Measurements from ENCODE around the gene DNAJB4. TPM values are rescaled to one million over a fixed set of nuclear protein-coding genes. Genes with fewer than 3 reads are reported as not detected.

Gene DNAJB4
- total and polyA plus RNA-seq, 2 of the 8 experiments (the other 6 are each of a cell fraction or from before 2014, with no cell fraction given): 6.6 to 21.8 TPM

GRCh38 chr1:77990629-77991204, 14.0 kb upstream of the DNAJB4 start:
- Histone ChIP-seq H3K27me3 (replicated peaks in 1 of 4; ENCODE audit: control insufficient read depth in 3 of 4, extremely low read depth in 1 of 4, insufficient read depth in 3 of 4, low read length in 3 of 4) (no peaks in the 10 kb centered on the region), H3K56ac (replicated peaks; ENCODE audit: insufficient read length, low read depth, low read length) (no peak overlapping the region), H4K8ac (ENCODE audit: extremely low read depth, insufficient read depth, low read length) (no peak overlapping the region), H3K18ac (ENCODE audit: extremely low read depth, low read length) (no peak overlapping the region), H3K23ac (ENCODE audit: insufficient read length) (no peak overlapping the region), H3K36me3 (ENCODE audit: control insufficient read depth in 2 of 4, insufficient read depth in 4 of 4, low read length in 3 of 4) (peaks cover 0 to 13% (median 6%) of the 10 kb centered on the region in 4 experiments; a peak in 5 of 8 replicates), H3K14ac (ENCODE audit: insufficient read length) (no peak overlapping the region), H4K91ac (replicated peaks; ENCODE audit: insufficient read length, low read length) (no peak overlapping the region), H3K27ac (ENCODE audit: low read depth, low read length) (no peak overlapping the region), H2BK15ac (ENCODE audit: low read length) (no peak overlapping the region), H4K5ac (ENCODE audit: insufficient read length, low read depth, low read length) (no peak overlapping the region), H2AK5ac (ENCODE audit: low read depth, low read length) (no peak overlapping the region), H2BK12ac (ENCODE audit: low read depth, low read length) (no peak overlapping the region), H3K4ac (replicated peaks; ENCODE audit: insufficient read length, low read depth, low read length) (no peak overlapping the region), H3K4me3 (ENCODE audit: extremely low read depth in 1 of 4, insufficient read depth in 2 of 4, low read depth in 3 of 4, low read length in 4 of 4) (no peak overlapping the region), H3K23me2 (ENCODE audit: low read depth, low read length) (no peaks in the 10 kb centered on the region), H3K9ac (replicated peaks in 1 of 4; ENCODE audit: extremely low read depth in 1 of 4, low read depth in 3 of 4, low read length in 3 of 4) (no peak overlapping the region), H2BK5ac (ENCODE audit: low read depth, low read length) (no peak overlapping the region), H4K20me1 (replicated peaks in 1 of 2; ENCODE audit: control insufficient read depth in 1 of 2, insufficient read depth in 2 of 2, low read length in 2 of 2) (peaks cover under 1 to 10% of the 10 kb centered on the region in 2 experiments), H3K79me2 (ENCODE audit: control insufficient read depth in 1 of 2, insufficient read depth in 2 of 2, low read length in 2 of 2) (peaks cover 4 to 81% of the 10 kb centered on the region in 2 experiments), H2BK20ac (ENCODE audit: low read length) (no peak overlapping the region), H3K9me3 (ENCODE audit: insufficient read depth in 2 of 2, low read depth in 1 of 2, low read length in 1 of 2) (no peaks in the 10 kb centered on the region), H2BK120ac (replicated peaks; ENCODE audit: low read depth, low read length) (no peak overlapping the region), H3K4me2 (ENCODE audit: insufficient read depth in 1 of 2, low read depth in 2 of 2, low read length in 2 of 2) (no peak overlapping the region), H2AFZ (ENCODE audit: low read length) (no peak overlapping the region), H3K79me1 (ENCODE audit: low read depth, low read length) (peaks cover 7% of the 10 kb centered on the region), H3K4me1 (replicated peaks in 1 of 4; ENCODE audit: control insufficient read depth in 3 of 4, insufficient read depth in 4 of 4, low read length in 3 of 4) (no peaks in the 10 kb centered on the region)
- no peak for DNase-seq (ENCODE audit: low read depth in 1 of 2, low spot score in 2 of 2)
- WGBS, 2 experiments (ENCODE audit: extremely low coverage in 1 of 2, insufficient coverage in 1 of 2, insufficient read length in 1 of 2, insufficient replicate concordance in 2 of 2, low coverage in 1 of 2, low lambda C conversion rate in 2 of 2, missing lambda C conversion rate in 1 of 2): 90% methylated on average over 3 of the region's 3 CpGs; no CpG with 5 or more reads in 1 of the 2 experiments
- ChIA-PET POLR2A (ENCODE audit: partially characterized antibody) (interaction anchor here (1.0 to 5.5 kb wide), 7 partner anchors 10 to 17 kb away, joined by 3 to 33 read pairs (median 9); partner anchors contain the start of genes DNAJB4 and FUBP1), CTCF (ENCODE audit: partially characterized antibody) (interaction anchor here (0.5 to 1.7 kb wide), 6 partner anchors 11 to 402 kb away, joined by 3 to 8 read pairs (median 3); partner anchors contain the start of gene DNAJB4)
- FAIRE-seq: no peak
- TF ChIP-seq RBBP5 (IDR thresholded peaks at IDR 0.05; ENCODE audit: borderline replicate concordance, low read depth, low read length) (no peak), EGR1 (IDR thresholded peaks at IDR 0.05; ENCODE audit: borderline replicate concordance, low read depth, low read length) (no peak), HDAC2 (IDR thresholded peaks at IDR 0.05; ENCODE audit: borderline replicate concordance in 1 of 2, low read depth in 2 of 2, low read length in 2 of 2) (no peak), BRCA1 (IDR thresholded peaks at IDR 0.05; ENCODE audit: low read depth, low read length) (no peak), TCF12 (IDR thresholded peaks at IDR 0.05; ENCODE audit: low read depth, low read length) (no peak), RAD21 (IDR thresholded peaks at IDR 0.05 in 1 of 2, conservative IDR thresholded peaks at IDR 0.05 in 1 of 2; ENCODE audit: low read depth in 2 of 2, low read length in 2 of 2) (no peak), JUND (IDR thresholded peaks at IDR 0.05; ENCODE audit: low read length) (no peak), TAF1 (IDR thresholded peaks at IDR 0.05; ENCODE audit: low read depth, low read length) (no peak), KDM4A (IDR thresholded peaks at IDR 0.05; ENCODE audit: low read depth, low read length, severe bottlenecking) (no peak), RXRA (IDR thresholded peaks at IDR 0.05; ENCODE audit: insufficient read depth, low read depth, low read length) (no peak), GTF2F1 (IDR thresholded peaks at IDR 0.05; ENCODE audit: borderline replicate concordance, low read depth, low read length) (no peak), SP2 (IDR thresholded peaks at IDR 0.05; ENCODE audit: low read length) (no peak)
